Mesendoderm (in vitro differentiated cells): ENCODE data around the gene MAP1B.

Experiments
- DNase-seq: peaks from one replicate; pipeline ENCODE4 v3.0.0; 2013
- H2AK5ac ChIP-seq: 2 replicates; pipeline ENCODE4 v1.6.1; 2013; ENCODE audit warnings: low read length, inconsistent platforms
- H2BK120ac ChIP-seq: 2 replicates; pipeline ENCODE4 v1.6.1; 2013; ENCODE audit warnings: low read depth, mild to moderate bottlenecking, low read length, moderate library complexity, mixed read lengths
- H2BK15ac ChIP-seq: replicated peaks from 2 replicates; pipeline ENCODE4 v1.6.1; 2013; ENCODE audit warnings: low read depth, mild to moderate bottlenecking, moderate library complexity
- H2BK5ac ChIP-seq: 2 replicates; pipeline ENCODE4 v1.6.1; 2013; ENCODE audit warnings: low read length, inconsistent platforms
- H3K18ac ChIP-seq: 2 replicates; pipeline ENCODE4 v1.6.1; 2013; ENCODE audit warnings: mild to moderate bottlenecking, low read length, mixed read lengths
- H3K23ac ChIP-seq: one replicate; pipeline ENCODE4 v1.6.1; 2013; ENCODE audit warnings: low read length
- H3K27ac ChIP-seq: 2 replicates; pipeline ENCODE4 v1.5.1; 2013; ENCODE audit warnings: low read depth, mild to moderate bottlenecking, inconsistent platforms, low read length, moderate library complexity
- H3K27me3 ChIP-seq: 2 replicates; pipeline ENCODE4 v1.6.1; 2013; ENCODE audit warnings: low read length, control low read depth, mild to moderate bottlenecking, inconsistent platforms; ENCODE audit not compliant: insufficient read depth, poor library complexity
- H3K36me3 ChIP-seq: 2 replicates; pipeline ENCODE4 v1.6.1; 2013; ENCODE audit warnings: low read length, inconsistent platforms; ENCODE audit not compliant: control insufficient read depth, insufficient read depth
- H3K4ac ChIP-seq: one replicate; pipeline ENCODE4 v1.6.1; 2013; ENCODE audit warnings: low read depth, mild to moderate bottlenecking, low read length, moderate library complexity
- H3K4me1 ChIP-seq: 2 replicates; pipeline ENCODE4 v1.6.1; 2013; ENCODE audit warnings: low read depth, low read length, inconsistent platforms; ENCODE audit not compliant: control insufficient read depth
- H3K4me2 ChIP-seq: 2 replicates; pipeline ENCODE4 v1.6.1; 2013; ENCODE audit warnings: low read length
- H3K4me3 ChIP-seq: 2 replicates; pipeline ENCODE4 v1.5.1; 2013; ENCODE audit warnings: mild to moderate bottlenecking, low read length
- H3K56ac ChIP-seq: one replicate; pipeline ENCODE4 v1.6.1; 2013; ENCODE audit warnings: low read length
- H3K79me1 ChIP-seq: 2 replicates; pipeline ENCODE4 v1.6.1; 2013; ENCODE audit warnings: low read length, inconsistent platforms
- H3K79me2 ChIP-seq: 2 replicates; pipeline ENCODE4 v1.6.1; 2013; ENCODE audit warnings: mild to moderate bottlenecking, low read length; ENCODE audit not compliant: control insufficient read depth, insufficient read depth
- H3K9ac ChIP-seq: 2 replicates; pipeline ENCODE4 v1.6.1; 2013; ENCODE audit warnings: low read length, inconsistent platforms
- H4K5ac ChIP-seq: one replicate; pipeline ENCODE4 v1.6.1; 2013; ENCODE audit warnings: low read length
- H4K8ac ChIP-seq: one replicate; pipeline ENCODE4 v1.6.1; 2013; ENCODE audit warnings: low read depth, mild to moderate bottlenecking, control low read depth, low read length, moderate library complexity
- WGBS: extraction: QIAGEN DNeasy Blood & Tissue Kit; methylation state at CpG from one replicate; pipeline ENCODE4 v1.1.7; 2013; ENCODE audit warnings: low lambda C conversion rate, missing lambda C conversion rate; ENCODE audit not compliant: insufficient coverage; ENCODE audit errors: extremely low coverage; 5-methylcytosine and 5-hydroxymethylcytosine counted together

Gene MAP1B

DNA sequence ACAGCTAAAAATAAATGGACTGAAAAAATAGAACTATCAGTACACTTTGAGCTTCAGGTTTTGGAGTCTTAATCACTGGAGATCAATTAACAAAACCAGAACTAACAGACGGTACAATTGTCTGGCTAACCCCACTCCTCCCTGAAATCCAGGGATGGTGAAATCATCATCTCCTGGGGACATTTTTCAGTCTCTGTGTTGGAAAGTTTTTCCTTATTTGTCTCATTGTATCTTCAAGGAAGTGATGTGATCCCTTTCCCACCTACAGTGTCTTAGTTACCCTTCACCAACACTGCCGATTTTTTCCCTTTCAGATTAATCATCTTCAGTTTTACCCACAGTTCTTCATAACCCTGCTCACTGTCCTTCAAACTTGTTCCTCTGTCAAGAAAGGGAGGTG is 81.9 kb downstream of the MAP1B start:
- no peak overlapping the region for H3K4me3 ChIP-seq
- no peak for DNase-seq
- no peak overlapping the region for H2BK5ac ChIP-seq
- no peak overlapping the region for H2AK5ac ChIP-seq
- H3K27ac ChIP-seq = no peak overlapping the region
- no CpG with 5 or more reads among the region's 2 CpGs for WGBS
- H2BK15ac ChIP-seq = no peak overlapping the region
- no peaks in the 10 kb centered on the region for H3K79me2 ChIP-seq
- H3K18ac ChIP-seq = no peak overlapping the region
- peaks cover 13% of the 10 kb centered on the region for H3K36me3 ChIP-seq
- no peaks in the 10 kb centered on the region for H3K4me1 ChIP-seq
- no peak overlapping the region for H3K23ac ChIP-seq
- H3K4me2 ChIP-seq = no peak overlapping the region
- H4K8ac ChIP-seq = no peak overlapping the region
- no peak overlapping the region for H3K56ac ChIP-seq
- H3K27me3 ChIP-seq = no peaks in the 10 kb centered on the region
- H3K9ac ChIP-seq = no peak overlapping the region
- no peak overlapping the region for H3K4ac ChIP-seq
- H2BK120ac ChIP-seq = no peak overlapping the region
- no peak overlapping the region for H4K5ac ChIP-seq
- H3K79me1 ChIP-seq = peaks cover 7% of the 10 kb centered on the region

DNA sequence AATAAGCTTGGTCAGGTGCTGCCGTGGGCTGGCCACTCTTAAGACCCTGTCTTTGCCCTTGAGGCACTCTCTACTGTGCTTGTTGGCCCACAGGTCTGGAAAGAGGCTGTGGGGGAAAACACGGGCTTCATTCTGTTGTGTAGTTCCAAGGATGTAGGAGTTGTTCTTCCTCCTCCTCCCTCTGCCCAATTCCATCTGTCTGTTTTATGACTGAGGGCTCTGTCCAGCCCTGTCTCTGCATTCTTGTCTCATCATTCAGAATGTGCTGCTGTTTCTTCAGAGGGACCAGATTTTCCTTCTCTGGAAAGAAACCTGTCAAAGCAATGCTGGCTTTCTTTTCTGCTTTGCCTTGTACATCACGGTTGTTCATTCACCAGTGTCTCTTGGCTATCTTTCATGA is 84.1 kb downstream of the MAP1B start:
- H3K18ac ChIP-seq = no peak overlapping the region
- no peak overlapping the region for H3K4ac ChIP-seq
- no peak overlapping the region for H3K4me2 ChIP-seq
- H4K8ac ChIP-seq = no peak overlapping the region
- no peak overlapping the region for H4K5ac ChIP-seq
- no peaks in the 10 kb centered on the region for H3K4me1 ChIP-seq
- H3K79me2 ChIP-seq = no peaks in the 10 kb centered on the region
- no peak overlapping the region for H2BK5ac ChIP-seq
- no peak overlapping the region for H3K56ac ChIP-seq
- H3K9ac ChIP-seq = no peak overlapping the region
- peaks cover 4% of the 10 kb centered on the region for H3K79me1 ChIP-seq
- DNase-seq = no peak
- H3K36me3 ChIP-seq = peaks cover 22% of the 10 kb centered on the region
- no peak overlapping the region for H3K27ac ChIP-seq
- H3K23ac ChIP-seq = no peak overlapping the region
- no peak overlapping the region for H2BK15ac ChIP-seq
- H2BK120ac ChIP-seq = no peak overlapping the region
- no peak overlapping the region for H2AK5ac ChIP-seq
- no peak overlapping the region for H3K4me3 ChIP-seq
- WGBS = no CpG with 5 or more reads among the region's 3 CpGs
- H3K27me3 ChIP-seq = no peaks in the 10 kb centered on the region

DNA sequence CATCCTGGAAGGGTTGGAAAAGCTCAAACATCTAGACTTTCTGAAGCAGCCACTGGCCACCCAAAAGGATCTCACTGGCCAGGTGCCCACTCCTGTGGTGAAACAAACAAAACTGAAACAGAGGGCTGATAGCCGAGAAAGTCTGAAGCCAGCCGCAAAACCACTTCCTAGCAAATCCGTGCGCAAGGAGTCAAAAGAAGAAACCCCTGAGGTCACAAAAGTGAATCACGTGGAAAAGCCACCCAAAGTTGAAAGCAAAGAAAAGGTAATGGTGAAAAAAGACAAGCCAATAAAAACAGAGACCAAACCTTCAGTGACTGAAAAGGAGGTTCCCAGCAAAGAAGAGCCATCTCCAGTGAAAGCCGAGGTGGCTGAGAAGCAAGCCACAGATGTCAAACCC is 87.6 kb downstream of the MAP1B start:
- no CpG with 5 or more reads among the region's 6 CpGs for WGBS
- DNase-seq = no peak
- H3K4me2 ChIP-seq = no peak overlapping the region

DNA sequence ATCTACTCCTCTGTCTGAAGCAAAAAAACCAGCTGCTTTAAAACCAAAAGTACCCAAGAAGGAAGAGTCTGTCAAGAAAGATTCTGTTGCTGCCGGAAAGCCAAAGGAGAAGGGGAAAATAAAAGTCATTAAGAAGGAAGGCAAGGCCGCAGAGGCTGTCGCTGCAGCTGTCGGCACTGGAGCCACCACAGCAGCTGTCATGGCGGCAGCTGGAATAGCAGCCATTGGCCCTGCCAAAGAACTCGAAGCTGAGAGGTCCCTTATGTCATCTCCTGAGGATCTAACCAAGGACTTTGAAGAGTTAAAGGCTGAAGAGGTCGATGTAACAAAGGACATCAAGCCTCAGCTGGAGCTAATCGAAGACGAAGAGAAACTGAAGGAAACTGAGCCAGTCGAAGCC is 88.3 kb downstream of the MAP1B start:
- Histone ChIP-seq H3K23ac (no peak overlapping the region), H2BK15ac (no peak overlapping the region), H3K79me2 (no peaks in the 10 kb centered on the region), H3K36me3 (peaks cover 46% of the 10 kb centered on the region), H3K9ac (no peak overlapping the region), H4K5ac (no peak overlapping the region), H2AK5ac (no peak overlapping the region), H3K4ac (no peak overlapping the region), H2BK120ac (no peak overlapping the region), H3K79me1 (peaks cover 8% of the 10 kb centered on the region), H3K18ac (no peak overlapping the region), H2BK5ac (no peak overlapping the region), H4K8ac (no peak overlapping the region), H3K4me1 (no peaks in the 10 kb centered on the region), H3K27ac (no peak overlapping the region), H3K27me3 (no peaks in the 10 kb centered on the region), H3K4me3 (no peak overlapping the region), H3K4me2 (no peak overlapping the region), H3K56ac (no peak overlapping the region)
- no peak for DNase-seq
- WGBS = no CpG with 5 or more reads among the region's 10 CpGs

More for the DNA sequence above, 87.6 kb downstream of the MAP1B start:
- Histone ChIP-seq H2BK15ac (no peak overlapping the region), H3K27me3 (no peaks in the 10 kb centered on the region), H2BK5ac (no peak overlapping the region), H3K27ac (no peak overlapping the region), H4K5ac (no peak overlapping the region), H3K4me3 (no peak overlapping the region), H4K8ac (no peak overlapping the region), H3K23ac (no peak overlapping the region), H2BK120ac (no peak overlapping the region), H3K4ac (no peak overlapping the region), H3K56ac (no peak overlapping the region), H3K79me2 (no peaks in the 10 kb centered on the region), H3K9ac (no peak overlapping the region), H2AK5ac (no peak overlapping the region), H3K4me1 (no peaks in the 10 kb centered on the region), H3K36me3 (peaks cover 41% of the 10 kb centered on the region), H3K79me1 (peaks cover 8% of the 10 kb centered on the region), H3K18ac (no peak overlapping the region)

DNA sequence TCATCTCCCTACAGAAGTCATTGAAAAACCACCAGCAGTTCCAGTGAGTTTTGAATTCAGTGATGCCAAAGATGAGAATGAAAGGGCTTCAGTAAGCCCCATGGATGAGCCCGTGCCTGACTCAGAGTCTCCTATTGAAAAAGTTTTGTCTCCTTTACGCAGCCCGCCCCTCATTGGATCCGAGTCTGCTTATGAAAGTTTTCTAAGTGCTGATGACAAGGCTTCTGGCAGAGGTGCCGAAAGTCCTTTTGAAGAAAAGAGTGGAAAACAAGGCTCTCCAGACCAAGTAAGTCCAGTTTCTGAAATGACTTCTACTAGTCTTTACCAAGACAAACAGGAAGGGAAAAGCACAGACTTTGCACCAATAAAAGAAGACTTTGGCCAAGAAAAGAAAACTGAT is 90.1 kb downstream of the MAP1B start:
- H3K56ac ChIP-seq = no peak overlapping the region
- no peak overlapping the region for H3K18ac ChIP-seq
- no peak overlapping the region for H3K4me2 ChIP-seq
- H3K79me2 ChIP-seq = no peaks in the 10 kb centered on the region
- H3K27ac ChIP-seq = no peak overlapping the region
- H2BK15ac ChIP-seq = no peak overlapping the region
- H3K4ac ChIP-seq = no peak overlapping the region
- no peak overlapping the region for H3K4me3 ChIP-seq
- no peak overlapping the region for H4K5ac ChIP-seq
- H3K4me1 ChIP-seq = no peaks in the 10 kb centered on the region
- no peak overlapping the region for H2AK5ac ChIP-seq
- H2BK120ac ChIP-seq = no peak overlapping the region
- peaks cover 8% of the 10 kb centered on the region for H3K79me1 ChIP-seq
- WGBS = no CpG with 5 or more reads among the region's 5 CpGs
- no peaks in the 10 kb centered on the region for H3K27me3 ChIP-seq
- H3K9ac ChIP-seq = no peak overlapping the region
- no peak overlapping the region for H4K8ac ChIP-seq
- H3K36me3 ChIP-seq = peaks cover 48% of the 10 kb centered on the region
- H2BK5ac ChIP-seq = no peak overlapping the region
- DNase-seq = no peak
- no peak overlapping the region for H3K23ac ChIP-seq

DNA sequence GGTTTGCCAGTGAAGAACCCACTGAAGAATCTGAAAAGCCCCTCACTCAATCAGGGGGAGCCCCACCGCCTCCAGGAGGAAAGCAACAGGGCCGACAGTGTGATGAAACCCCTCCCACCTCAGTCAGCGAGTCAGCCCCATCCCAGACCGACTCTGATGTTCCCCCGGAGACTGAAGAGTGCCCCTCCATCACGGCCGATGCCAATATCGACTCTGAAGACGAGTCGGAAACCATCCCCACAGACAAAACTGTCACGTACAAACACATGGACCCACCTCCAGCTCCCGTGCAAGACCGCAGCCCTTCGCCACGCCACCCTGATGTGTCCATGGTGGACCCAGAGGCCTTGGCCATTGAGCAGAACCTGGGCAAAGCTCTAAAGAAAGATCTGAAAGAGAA is 92.4 kb downstream of the MAP1B start:
- H2AK5ac ChIP-seq = no peak overlapping the region
- H3K36me3 ChIP-seq = peaks cover 47% of the 10 kb centered on the region
- H3K27me3 ChIP-seq = no peaks in the 10 kb centered on the region
- no peak overlapping the region for H3K18ac ChIP-seq
- no peak overlapping the region for H3K9ac ChIP-seq
- WGBS = no CpG with 5 or more reads among the region's 15 CpGs
- H3K4me1 ChIP-seq = no peaks in the 10 kb centered on the region
- H2BK15ac ChIP-seq = no peak overlapping the region
- H3K4me2 ChIP-seq = no peak overlapping the region
- H3K4me3 ChIP-seq = no peak overlapping the region
- DNase-seq = no peak
- H3K4ac ChIP-seq = no peak overlapping the region
- no peak overlapping the region for H4K5ac ChIP-seq
- no peak overlapping the region for H3K23ac ChIP-seq
- no peak overlapping the region for H3K27ac ChIP-seq
- no peak overlapping the region for H2BK120ac ChIP-seq
- H4K8ac ChIP-seq = no peak overlapping the region
- H2BK5ac ChIP-seq = no peak overlapping the region
- peaks cover 6% of the 10 kb centered on the region for H3K79me1 ChIP-seq
- no peak overlapping the region for H3K56ac ChIP-seq
- no peaks in the 10 kb centered on the region for H3K79me2 ChIP-seq
